GM23338 (cell line): Measurements from ENCODE around the gene EPHX1. TPM values are rescaled to one million over a fixed set of nuclear protein-coding genes. Genes with fewer than 3 reads are reported as not detected.
"Not testable (repeated sequence)": the region's sequence is repeated elsewhere in the genome, so short reads cannot be mapped to it uniquely, and the experiment has no call there.

Experiments
- ATAC-seq: fragments of 200-7000 bp; cut with Tn5 transposase; 3 replicates; pipeline ENCODE4 v1.9.1; 2020
- DNase-seq: peaks from one replicate; pipeline ENCODE4 v3.0.0-alpha.2; 2015; ENCODE audit warnings: low spot score
- H2AFZ ChIP-seq: fragments of 200-600 bp; sonication (generic); 2 replicates; pipeline ENCODE4 v1.8.0; 2016; ENCODE audit warnings: antibody characterized with exemption, mild to moderate bottlenecking, moderate library complexity
- H3F3A ChIP-seq: fragments of 200-600 bp; sonication (generic); replicated peaks from 2 replicates; pipeline ENCODE4 v1.8.0; 2017; ENCODE audit warnings: antibody characterized with exemption, mixed run types, low read depth
- H3K27ac ChIP-seq: fragments of 200-600 bp; sonication (generic); 2 replicates; pipeline ENCODE4 v1.6.1; 2016; ENCODE audit warnings: low read depth
- H3K27me3 ChIP-seq: fragments of 200-600 bp; sonication (generic); 2 replicates; pipeline ENCODE4 v1.8.0; 2016; ENCODE audit warnings: mild to moderate bottlenecking, mixed run types, moderate library complexity; ENCODE audit not compliant: insufficient read depth
- H3K36me3 ChIP-seq: fragments of 200-600 bp; sonication (generic); 2 replicates; pipeline ENCODE4 v1.8.0; 2016; ENCODE audit warnings: mild to moderate bottlenecking; ENCODE audit not compliant: insufficient read depth
- H3K4me1 ChIP-seq: fragments of 200-600 bp; sonication (generic); 2 replicates; pipeline ENCODE4 v1.8.0; 2016; ENCODE audit warnings: mild to moderate bottlenecking, moderate library complexity; ENCODE audit not compliant: insufficient read depth
- H3K4me2 ChIP-seq: fragments of 200-600 bp; sonication (generic); 2 replicates; pipeline ENCODE4 v1.7.1; 2017; ENCODE audit warnings: mixed run types
- H3K4me3 ChIP-seq: fragments of 200-600 bp; sonication (generic); 2 replicates; pipeline ENCODE4 v1.6.1; 2016; ENCODE audit warnings: mixed run types
- H3K79me2 ChIP-seq: fragments of 200-600 bp; sonication (generic); replicated peaks from 2 replicates; pipeline ENCODE4 v1.8.0; 2017; ENCODE audit warnings: mild to moderate bottlenecking; ENCODE audit not compliant: insufficient read depth
- H3K9me2 ChIP-seq: fragments of 200-600 bp; sonication (generic); 2 replicates; pipeline ENCODE4 v1.8.0; 2017; ENCODE audit not compliant: insufficient read depth
- H4K20me1 ChIP-seq: fragments of 200-600 bp; sonication (generic); replicated peaks from 2 replicates; pipeline ENCODE4 v1.8.0; 2017; ENCODE audit warnings: mild to moderate bottlenecking; ENCODE audit not compliant: insufficient read depth
- H3K27ac Mint-ChIP-seq: 2 replicates; pipeline ENCODE4 v1.8.0; 2020; ENCODE audit warnings: inconsistent platforms, mild to moderate bottlenecking, moderate library complexity, mixed read lengths
- H3K27me3 Mint-ChIP-seq: 3 replicates; pipeline ENCODE4 v1.8.0; 2022; ENCODE audit warnings: low read depth, mild to moderate bottlenecking, moderate library complexity, mixed read lengths, inconsistent platforms; ENCODE audit not compliant: insufficient read depth, poor library complexity
- H3K36me3 Mint-ChIP-seq: 3 replicates; pipeline ENCODE4 v1.8.0; 2021; ENCODE audit warnings: low read depth, mild to moderate bottlenecking, inconsistent platforms, moderate library complexity, mixed read lengths
- H3K4me1 Mint-ChIP-seq: 3 replicates; pipeline ENCODE4 v1.8.0; 2020; ENCODE audit warnings: mild to moderate bottlenecking, inconsistent platforms, mixed read lengths
- H3K4me3 Mint-ChIP-seq: 3 replicates; pipeline ENCODE4 v1.8.0; 2021; ENCODE audit warnings: moderate library complexity, mild to moderate bottlenecking, inconsistent platforms, mixed read lengths
- H3K9me3 Mint-ChIP-seq: 3 replicates; pipeline ENCODE4 v1.8.0; 2020; ENCODE audit warnings: moderate library complexity, mild to moderate bottlenecking, inconsistent platforms, mixed read lengths
- EZH2phosphoT487 ChIP-seq: fragments of 200-600 bp; sonication (generic); IDR thresholded peaks from one replicate; pipeline ENCODE4 v1.8.1; 2018; ENCODE audit warnings: antibody characterized with exemption; ENCODE audit not compliant: unreplicated experiment
- polyA plus RNA-seq: library from polyadenylated mRNA; unstranded; fragments of >200 nt; fragmentation: Nextera tagmentation; extraction: Ambion mirVana; gene quantifications from 2 replicates; pipeline ENCODE4 v1.2.1, GENCODE V29; 2016
- total RNA-seq: library from RNA; depleted of rRNA; stranded (reverse); fragments of >200 nt; shearing (Covaris generic); gene quantifications from 2 replicates; pipeline ENCODE4 v1.2.3, GENCODE V29; 2014
- TF ChIP-seq, protein P1 (sequence below): fragments of 250-450 bp; sonication (Bioruptor Pico); IDR thresholded peaks from 2 replicates; pipeline ENCODE4 v1.5.0; 2020; ENCODE audit warnings: mild to moderate bottlenecking, moderate library complexity
- TF ChIP-seq, protein P2 (sequence below): IDR thresholded peaks from 2 replicates; pipeline ENCODE4 v1.6.1; 2016; ENCODE audit warnings: antibody characterized with exemption

EPHX1 gene
- total and polyA plus RNA-seq, 2 experiments from 2014 or later: 15.3 to 46.5 TPM

GRCh38 chr1:225806249-225806648 is 3.7 kb upstream of the EPHX1 start:
- Histone ChIP-seq H3K27me3 (no peaks in the 10 kb centered on the region), H3K79me2 (0 out of 2 replicates have a peak, but pooled peaks cover 1% of the 10 kb centered on the region), H3F3A (peaks cover 14% of the 10 kb centered on the region; the same call in 1 of the 2 replicates), H3K36me3 (no peaks in the 10 kb centered on the region), H3K9me2 (no peaks in the 10 kb centered on the region), H3K4me2 (no peak overlapping the region), H3K4me3 (no peak overlapping the region), H2AFZ (no peak overlapping the region), H3K4me1 (peaks cover 8% of the 10 kb centered on the region), H4K20me1 (0 out of 2 replicates have a peak, but pooled peaks cover 3% of the 10 kb centered on the region), H3K27ac (no peak overlapping the region)
- ATAC-seq (no peak), DNase-seq (no peak)
- no peak overlapping the region for H3K27ac Mint-ChIP-seq
- no peak overlapping the region for H3K4me3 Mint-ChIP-seq
- H3K9me3 Mint-ChIP-seq: no peaks in the 10 kb centered on the region
- H3K27me3 Mint-ChIP-seq: peaks cover 8% of the 10 kb centered on the region
- TF ChIP-seq, protein P1, sequence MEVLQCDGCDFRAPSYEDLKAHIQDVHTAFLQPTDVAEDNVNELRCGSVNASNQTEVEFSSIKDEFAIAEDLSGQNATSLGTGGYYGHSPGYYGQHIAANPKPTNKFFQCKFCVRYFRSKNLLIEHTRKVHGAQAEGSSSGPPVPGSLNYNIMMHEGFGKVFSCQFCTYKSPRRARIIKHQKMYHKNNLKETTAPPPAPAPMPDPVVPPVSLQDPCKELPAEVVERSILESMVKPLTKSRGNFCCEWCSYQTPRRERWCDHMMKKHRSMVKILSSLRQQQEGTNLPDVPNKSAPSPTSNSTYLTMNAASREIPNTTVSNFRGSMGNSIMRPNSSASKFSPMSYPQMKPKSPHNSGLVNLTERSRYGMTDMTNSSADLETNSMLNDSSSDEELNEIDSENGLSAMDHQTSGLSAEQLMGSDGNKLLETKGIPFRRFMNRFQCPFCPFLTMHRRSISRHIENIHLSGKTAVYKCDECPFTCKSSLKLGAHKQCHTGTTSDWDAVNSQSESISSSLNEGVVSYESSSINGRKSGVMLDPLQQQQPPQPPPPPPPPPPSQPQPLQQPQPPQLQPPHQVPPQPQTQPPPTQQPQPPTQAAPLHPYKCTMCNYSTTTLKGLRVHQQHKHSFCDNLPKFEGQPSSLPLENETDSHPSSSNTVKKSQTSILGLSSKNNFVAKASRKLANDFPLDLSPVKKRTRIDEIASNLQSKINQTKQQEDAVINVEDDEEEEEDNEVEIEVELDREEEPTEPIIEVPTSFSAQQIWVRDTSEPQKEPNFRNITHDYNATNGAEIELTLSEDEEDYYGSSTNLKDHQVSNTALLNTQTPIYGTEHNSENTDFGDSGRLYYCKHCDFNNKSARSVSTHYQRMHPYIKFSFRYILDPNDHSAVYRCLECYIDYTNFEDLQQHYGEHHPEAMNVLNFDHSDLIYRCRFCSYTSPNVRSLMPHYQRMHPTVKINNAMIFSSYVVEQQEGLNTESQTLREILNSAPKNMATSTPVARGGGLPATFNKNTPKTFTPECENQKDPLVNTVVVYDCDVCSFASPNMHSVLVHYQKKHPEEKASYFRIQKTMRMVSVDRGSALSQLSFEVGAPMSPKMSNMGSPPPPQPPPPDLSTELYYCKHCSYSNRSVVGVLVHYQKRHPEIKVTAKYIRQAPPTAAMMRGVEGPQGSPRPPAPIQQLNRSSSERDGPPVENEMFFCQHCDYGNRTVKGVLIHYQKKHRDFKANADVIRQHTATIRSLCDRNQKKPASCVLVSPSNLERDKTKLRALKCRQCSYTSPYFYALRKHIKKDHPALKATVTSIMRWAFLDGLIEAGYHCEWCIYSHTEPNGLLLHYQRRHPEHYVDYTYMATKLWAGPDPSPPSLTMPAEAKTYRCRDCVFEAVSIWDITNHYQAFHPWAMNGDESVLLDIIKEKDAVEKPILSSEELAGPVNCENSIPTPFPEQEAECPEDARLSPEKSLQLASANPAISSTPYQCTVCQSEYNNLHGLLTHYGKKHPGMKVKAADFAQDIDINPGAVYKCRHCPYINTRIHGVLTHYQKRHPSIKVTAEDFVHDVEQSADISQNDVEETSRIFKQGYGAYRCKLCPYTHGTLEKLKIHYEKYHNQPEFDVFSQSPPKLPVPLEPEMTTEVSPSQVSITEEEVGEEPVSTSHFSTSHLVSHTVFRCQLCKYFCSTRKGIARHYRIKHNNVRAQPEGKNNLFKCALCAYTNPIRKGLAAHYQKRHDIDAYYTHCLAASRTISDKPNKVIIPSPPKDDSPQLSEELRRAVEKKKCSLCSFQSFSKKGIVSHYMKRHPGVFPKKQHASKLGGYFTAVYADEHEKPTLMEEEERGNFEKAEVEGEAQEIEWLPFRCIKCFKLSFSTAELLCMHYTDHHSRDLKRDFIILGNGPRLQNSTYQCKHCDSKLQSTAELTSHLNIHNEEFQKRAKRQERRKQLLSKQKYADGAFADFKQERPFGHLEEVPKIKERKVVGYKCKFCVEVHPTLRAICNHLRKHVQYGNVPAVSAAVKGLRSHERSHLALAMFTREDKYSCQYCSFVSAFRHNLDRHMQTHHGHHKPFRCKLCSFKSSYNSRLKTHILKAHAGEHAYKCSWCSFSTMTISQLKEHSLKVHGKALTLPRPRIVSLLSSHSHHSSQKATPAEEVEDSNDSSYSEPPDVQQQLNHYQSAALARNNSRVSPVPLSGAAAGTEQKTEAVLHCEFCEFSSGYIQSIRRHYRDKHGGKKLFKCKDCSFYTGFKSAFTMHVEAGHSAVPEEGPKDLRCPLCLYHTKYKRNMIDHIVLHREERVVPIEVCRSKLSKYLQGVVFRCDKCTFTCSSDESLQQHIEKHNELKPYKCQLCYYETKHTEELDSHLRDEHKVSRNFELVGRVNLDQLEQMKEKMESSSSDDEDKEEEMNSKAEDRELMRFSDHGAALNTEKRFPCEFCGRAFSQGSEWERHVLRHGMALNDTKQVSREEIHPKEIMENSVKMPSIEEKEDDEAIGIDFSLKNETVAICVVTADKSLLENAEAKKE: no peak
- TF ChIP-seq EZH2phosphoT487: no peak
- TF ChIP-seq, protein P2, sequence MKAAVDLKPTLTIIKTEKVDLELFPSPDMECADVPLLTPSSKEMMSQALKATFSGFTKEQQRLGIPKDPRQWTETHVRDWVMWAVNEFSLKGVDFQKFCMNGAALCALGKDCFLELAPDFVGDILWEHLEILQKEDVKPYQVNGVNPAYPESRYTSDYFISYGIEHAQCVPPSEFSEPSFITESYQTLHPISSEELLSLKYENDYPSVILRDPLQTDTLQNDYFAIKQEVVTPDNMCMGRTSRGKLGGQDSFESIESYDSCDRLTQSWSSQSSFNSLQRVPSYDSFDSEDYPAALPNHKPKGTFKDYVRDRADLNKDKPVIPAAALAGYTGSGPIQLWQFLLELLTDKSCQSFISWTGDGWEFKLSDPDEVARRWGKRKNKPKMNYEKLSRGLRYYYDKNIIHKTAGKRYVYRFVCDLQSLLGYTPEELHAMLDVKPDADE: no peak
- peaks cover 7% of the 10 kb centered on the region for H3K4me1 Mint-ChIP-seq
- no peaks in the 10 kb centered on the region; the same call in 2 of the 3 replicates for H3K36me3 Mint-ChIP-seq

DNA sequence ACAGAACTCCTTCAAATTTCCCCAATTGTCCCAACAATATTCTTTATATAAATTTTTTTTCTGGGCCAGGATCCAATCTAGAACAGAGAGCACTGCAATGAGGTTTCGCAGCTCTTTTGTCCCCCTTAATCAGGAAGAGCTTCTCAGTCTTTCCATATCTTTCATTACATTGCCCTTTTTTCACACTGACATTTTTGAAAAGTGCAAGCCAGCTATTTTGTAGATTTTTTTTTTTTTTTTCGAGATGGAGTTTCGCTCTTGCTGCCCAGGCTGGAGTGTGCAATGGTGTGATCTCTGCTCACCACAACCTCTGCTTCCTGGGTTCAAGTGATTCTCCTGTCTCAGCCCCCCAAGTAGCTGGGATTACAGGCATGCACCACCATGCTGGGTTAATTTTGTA is 3.2 kb upstream of the EPHX1 start:
- not testable (repeated sequence) for H3K27ac Mint-ChIP-seq, ATAC-seq, DNase-seq, H4K20me1 ChIP-seq, H3K4me2 ChIP-seq, H3K27ac ChIP-seq, H3K4me3 Mint-ChIP-seq, H3K4me3 ChIP-seq, H3K36me3 Mint-ChIP-seq, H3K9me2 ChIP-seq, H3K36me3 ChIP-seq, H3K79me2 ChIP-seq, H3K27me3 ChIP-seq, H3K9me3 Mint-ChIP-seq, H2AFZ ChIP-seq
- Mint-ChIP-seq H3K27me3 (peaks cover 12% of the 10 kb centered on the region), H3K4me1 (peaks cover 12% of the 10 kb centered on the region)
- peaks cover 19% of the 10 kb centered on the region; the same call in 1 of the 2 replicates for H3F3A ChIP-seq
- peaks cover 12% of the 10 kb centered on the region for H3K4me1 ChIP-seq
